GM12878 (cell line): ENCODE measurements around the gene SPATA3. TPM values are rescaled to one million over a fixed set of nuclear protein-coding genes. Genes with fewer than 3 reads are reported as not detected.

Source experiments
- ATAC-seq: fragments of 200-7000 bp; cut with Tn5 transposase; 3 replicates; pipeline ENCODE4 v1.9.1; 2020; ENCODE audit warnings: mild to moderate bottlenecking, moderate library complexity
- BruUV-seq: library from RNA; stranded (reverse); fragments of 400-500 nt; replicated peaks from 2 replicates; lab custom pipeline; 2021; lab: Mats Ljungman, UMichigan
- CTCF ChIA-PET: fragments of 300-600 bp; sonication (Branson Sonifier 250); formaldehyde crosslinking; extraction: SDS; loops from one replicate; lab custom pipeline; 2021; ENCODE audit warnings: inconsistent platforms; lab: Yijun Ruan, JAX
- POLR2A ChIA-PET: fragments of 350-600 bp; formaldehyde crosslinking; extraction: SDS; loops from one replicate; lab custom pipeline; 2021; ENCODE audit warnings: inconsistent platforms; lab: Charles Lee
- RAD21 ChIA-PET: fragments of 300-600 bp; sonication (Branson Sonifier 250); formaldehyde crosslinking; loops from one replicate; lab custom pipeline; 2023; ENCODE audit warnings: antibody characterized with exemption; ENCODE audit not compliant: unreplicated experiment; lab: Charles Lee
- SMC1A ChIA-PET: fragments of 300-600 bp; sonication (Branson Sonifier 250); formaldehyde crosslinking; loops from one replicate; lab custom pipeline; 2023; ENCODE audit not compliant: unreplicated experiment, uncharacterized antibody; lab: Charles Lee
- DNase-seq: peaks from one replicate; pipeline ENCODE4 v3.0.0-alpha.2; 2011; ENCODE audit warnings: low read depth, low spot score
- FAIRE-seq: peaks from 3 replicates; lab custom pipeline; 2011; peaks lifted over from hg19 to GRCh38; lab: Jason Lieb, UNC
- H2AFZ ChIP-seq: 2 replicates; pipeline ENCODE4 v1.6.0; 2011; ENCODE audit warnings: low read depth, low read length, control low read depth; ENCODE audit not compliant: control insufficient read depth
- H3K27ac ChIP-seq: 2 replicates; pipeline ENCODE4 v1.5.1; 2011; ENCODE audit warnings: control low read depth; ENCODE audit not compliant: control insufficient read depth, insufficient read depth
- H3K27me3 ChIP-seq, 2 experiments: replicated peaks in 1 of 2; 2 replicates each; pipeline versions ENCODE4 v1.6.0 to v1.6.1; 2011; ENCODE audit warnings: low read length in 1 of 2; ENCODE audit not compliant: control insufficient read depth in 2 of 2, insufficient read depth in 2 of 2
- H3K36me3 ChIP-seq, 2 experiments: 2 replicates each; pipeline ENCODE4 v1.5.1; 2011; ENCODE audit warnings: low read length in 1 of 2; ENCODE audit not compliant: control insufficient read depth in 2 of 2, insufficient read depth in 2 of 2
- H3K4me1 ChIP-seq: 2 replicates; pipeline ENCODE4 v1.6.1; 2011; ENCODE audit warnings: mild to moderate bottlenecking, low read length, moderate library complexity, mixed read lengths; ENCODE audit not compliant: control insufficient read depth, insufficient read depth
- H3K4me2 ChIP-seq: 2 replicates; pipeline ENCODE4 v1.6.0; 2011; ENCODE audit warnings: control low read depth; ENCODE audit not compliant: control insufficient read depth, insufficient read depth
- H3K4me3 ChIP-seq: fragments of 200-600 bp; sonication (generic); 2 replicates; pipeline ENCODE4 v1.5.1; 2016
- H3K79me2 ChIP-seq: 2 replicates; pipeline ENCODE4 v1.6.0; 2011; ENCODE audit warnings: low read length; ENCODE audit not compliant: control insufficient read depth, insufficient read depth
- H3K9ac ChIP-seq: 2 replicates; pipeline ENCODE4 v1.8.0; 2011; ENCODE audit warnings: low read length, control low read depth, mixed read lengths; ENCODE audit not compliant: control insufficient read depth, insufficient read depth
- H3K9me3 ChIP-seq: replicated peaks from 3 replicates; pipeline ENCODE4 v1.5.1; 2011; ENCODE audit warnings: mild to moderate bottlenecking, low read length; ENCODE audit not compliant: control insufficient read depth, insufficient read depth
- H4K20me1 ChIP-seq: 2 replicates; pipeline ENCODE4 v1.6.0; 2011; ENCODE audit not compliant: control insufficient read depth, insufficient read depth
- BCLAF1 ChIP-seq: fragments of 450-650 bp; IDR thresholded peaks from 2 replicates; pipeline ENCODE4 v1.6.1; 2017; ENCODE audit warnings: antibody characterized with exemption, mild to moderate bottlenecking, moderate library complexity
- CBFB ChIP-seq: IDR thresholded peaks from 2 replicates; pipeline ENCODE4 v1.6.1; 2016; ENCODE audit warnings: antibody characterized with exemption, low read depth
- EGR1 ChIP-seq, 2 experiments: IDR thresholded peaks; 1 replicate in 1 of 2; 2 replicates in 1 of 2; pipeline ENCODE4 v1.6.1; 2011 to 2012; ENCODE audit warnings: low read depth in 2 of 2, low read length in 2 of 2, borderline replicate concordance in 1 of 2, mild to moderate bottlenecking in 1 of 2, moderate library complexity in 1 of 2
- GATAD2B ChIP-seq: fragments of 450-650 bp; conservative IDR thresholded peaks from 2 replicates; pipeline ENCODE4 v1.6.1; 2017; ENCODE audit warnings: low read depth, mild to moderate bottlenecking, moderate library complexity
- HSF1 ChIP-seq: fragments of 150-350 bp; IDR thresholded peaks from 2 replicates; pipeline ENCODE4 v1.6.1; 2014; ENCODE audit warnings: mild to moderate bottlenecking, low read depth, low read length
- IKZF2 ChIP-seq, 2 experiments: fragments of 450-650 bp; IDR thresholded peaks; 2 replicates each; pipeline ENCODE4 v1.6.1; 2017; ENCODE audit warnings: mild to moderate bottlenecking in 2 of 2, moderate library complexity in 2 of 2
- KAT2A ChIP-seq: conservative IDR thresholded peaks from 2 replicates; pipeline ENCODE4 v1.6.1; 2011; ENCODE audit warnings: low read depth, low read length; ENCODE audit not compliant: control insufficient read depth
- MXI1 ChIP-seq: fragments of 150-350 bp; IDR thresholded peaks from 2 replicates; pipeline ENCODE4 v1.6.1; 2011; ENCODE audit warnings: low read depth, mild to moderate bottlenecking, inconsistent platforms, low read length, improper control_type of control experiment
- PKNOX1 ChIP-seq: fragments of 450-650 bp; IDR thresholded peaks from 2 replicates; pipeline ENCODE4 v1.6.1; 2016; ENCODE audit warnings: mild to moderate bottlenecking
- POLR2A ChIP-seq: IDR thresholded peaks from 2 replicates; pipeline ENCODE4 v1.6.1; 2011; ENCODE audit warnings: low read depth, mild to moderate bottlenecking, low read length
- TARDBP ChIP-seq: IDR thresholded peaks from 2 replicates; pipeline ENCODE4 v1.6.1; 2016; ENCODE audit warnings: borderline replicate concordance
- WGBS: methylation state at CpG from one replicate; pipeline ENCODE4 v1.1.6; 2016; ENCODE audit warnings: low lambda C conversion rate; ENCODE audit not compliant: insufficient replicate concordance, insufficient coverage; ENCODE audit errors: missing lambda C conversion rate; 5-methylcytosine and 5-hydroxymethylcytosine counted together
- in situ Hi-C: fragments of 300-500 bp; cut with MboI; formaldehyde crosslinking; loops from 9 replicates; pipeline ENCODE4 v1.14.3; 2018; ENCODE audit warnings: mixed read lengths
- intact Hi-C: fragments of 100-400 bp; cut with micrococcal nuclease; formaldehyde crosslinking; loops from one replicate; pipeline ENCODE4 v1.14.2; 2022; ENCODE audit not compliant: unreplicated experiment
- polyA plus RNA-seq, 11 experiments: library from polyadenylated mRNA; depleted of rRNA in 4 of 11; unstranded in 6 of 11; stranded (reverse) in 5 of 11; fragments of >200 nt; fragmentation: Nextera tagmentation in 4 of 11; fragmentation: Illumina TruSeq in 1 of 11; extraction: Ambion mirVana in 4 of 11; extraction: Trizol in 1 of 11; gene quantifications; 1 replicate in 1 of 11; 2 replicates in 10 of 11; pipeline versions ENCODE4 v1.2.1 to v1.2.3, GENCODE V29; 2011 to 2016; ENCODE audit warnings: inconsistent platforms in 2 of 11, missing spikeins in 2 of 11, low read depth in 1 of 11
- total RNA-seq, 4 experiments: library from RNA; depleted of rRNA in 3 of 4; stranded (reverse); fragments of >200 nt in 3 of 4; fragmentation: Illumina TruSeq in 1 of 4; extraction: Trizol in 1 of 4; gene quantifications; 2 replicates each; pipeline versions ENCODE4 v1.2.1 to v1.2.3, GENCODE V29; 2013 to 2021

The SPATA3 gene
- total and polyA plus RNA-seq, 10 of the 15 experiments (the other 5 are each of a cell fraction or from before 2014, with no cell fraction given): not detected

- intact Hi-C loops: no loop called here
- no peaks in the 10 kb centered on the region for H3K27me3 ChIP-seq
- no TSS peak for BruUV-seq
- ChIA-PET SMC1A (interaction anchor here (0.9 to 10.0 kb wide), 4 partner anchors 10 to 157 kb away, joined by 3 to 411 read pairs (median 185); partner anchors contain the start of gene GPR55), RAD21 (interaction anchor here (0.6 to 10.9 kb wide), 7 partner anchors 7 to 157 kb away, joined by 3 to 400 read pairs (median 8); partner anchors contain the start of gene GPR55), POLR2A (interaction anchor here (0.6 to 8.4 kb wide), 6 partner anchors 8 to 178 kb away, joined by 3 to 144 read pairs (median 7); partner anchors contain the start of gene GPR55), CTCF (interaction anchor here (0.8 to 10.9 kb wide), 8 partner anchors 7 to 246 kb away, joined by 3 to 372 read pairs (median 6); no protein-coding TSS in a partner anchor)
- H3K4me2 ChIP-seq: peak overlapping the region; percentile 66
- no peaks in the 10 kb centered on the region for H3K36me3 ChIP-seq
- H2AFZ ChIP-seq: no peak overlapping the region
- peaks cover 89% of the 10 kb centered on the region for H3K4me1 ChIP-seq
- peaks cover 45% of the 10 kb centered on the region for H3K79me2 ChIP-seq
- no peaks in the 10 kb centered on the region for H4K20me1 ChIP-seq
- H3K9me3 ChIP-seq: no peaks in the 10 kb centered on the region
- ATAC-seq (no peak), FAIRE-seq (no peak), DNase-seq (no peak)
- peak overlapping the region; percentile 100 for H3K27ac ChIP-seq
- TF ChIP-seq MXI1: no peak
- TF ChIP-seq TARDBP: no peak
- no peak for TF ChIP-seq CBFB
- 0 out of 2 replicates have a peak, but pooled peaks have one; percentile 21 for TF ChIP-seq GATAD2B
- peak in 1 of 2 experiments; percentile 6; a peak in 1 of 4 replicates for TF ChIP-seq IKZF2 (IDR thresholded peaks at IDR 0.05)
- TF ChIP-seq PKNOX1: peak; percentile 62
- TF ChIP-seq HSF1: no peak
- no peak for TF ChIP-seq BCLAF1
- no peak for TF ChIP-seq POLR2A
- no peak for TF ChIP-seq KAT2A
- TF ChIP-seq EGR1 (IDR thresholded peaks at IDR 0.05; ENCODE audit: borderline replicate concordance in 1 of 2, low read depth in 2 of 2, low read length in 2 of 2): no peak
- H3K4me3 ChIP-seq: no peak overlapping the region
- in situ Hi-C loops: loop anchor here (10.0 kb wide), 1 partner anchor 57 kb away; the partner anchor contains the start of gene GPR55
- 43% methylated on average over 8 of the region's 8 CpGs for WGBS
- peak overlapping the region; percentile 62; the same call in 1 of the 2 replicates for H3K9ac ChIP-seq
Observed at GRCh38 chr2:230981704-230982103, 14.2 kb upstream of the SPATA3 start.
